Measurements from ENCODE around the gene HM13.

GRCh38 chr20:31581391-31581790 lies 67.1 kb downstream of the HM13 start:
- TF ChIP-seq CTCF (IDR thresholded peaks at IDR 0.05) (no peak), POLR2A (IDR thresholded peaks at IDR 0.05) (no peak), POLR2AphosphoS5 (IDR thresholded peaks at IDR 0.05) (no peak), EP300 (IDR thresholded peaks at IDR 0.05) (no peak)

Measured in stomach (tissue), 4 donors.